ENCODE measurements around the gene PRPF8.

Gene PRPF8

GRCh38 chr17:1630662-1631061 lies 54.0 kb downstream of the PRPF8 start:
- no peak overlapping the region for H3K4me3 ChIP-seq (ENCODE audit: low read depth, low read length)
- no peak for TF ChIP-seq CTCF (IDR thresholded peaks at IDR 0.05; ENCODE audit: borderline replicate concordance, insufficient read depth, low read depth, low read length)

- TF ChIP-seq CTCF (IDR thresholded peaks at IDR 0.05; ENCODE audit: borderline replicate concordance, insufficient read depth, low read depth, low read length): peak; percentile 81
- H3K4me3 ChIP-seq (ENCODE audit: low read depth, low read length): peak overlapping the region; percentile 95
These were observed 55.0 kb downstream of the PRPF8 start for GRCh38 chr17:1629504-1630310.

- peak overlapping the region; percentile 95 for H3K4me3 ChIP-seq (ENCODE audit: low read depth, low read length)
- TF ChIP-seq CTCF (IDR thresholded peaks at IDR 0.05; ENCODE audit: borderline replicate concordance, insufficient read depth, low read depth, low read length): peak; percentile 49
These were observed 55.7 kb downstream of the PRPF8 start for GRCh38 chr17:1628856-1629503.

- H3K4me3 ChIP-seq (ENCODE audit: low read depth, low read length): peak within 1 kb of the TSS; percentile 95
- TF ChIP-seq CTCF (IDR thresholded peaks at IDR 0.05; ENCODE audit: borderline replicate concordance, insufficient read depth, low read depth, low read length): no peak
These were observed 56.4 kb downstream of the PRPF8 start, which contains the start of gene SLC43A2 for GRCh38 chr17:1627982-1628855. Gene SLC43A2 (minus strand): TSS chr17:1628834. CDS start chr17:1627874, 960 bp downstream.

GRCh38 chr17:1627182-1627981 lies 57.3 kb downstream of the PRPF8 start:
- no peak for TF ChIP-seq CTCF (IDR thresholded peaks at IDR 0.05; ENCODE audit: borderline replicate concordance, insufficient read depth, low read depth, low read length)
- H3K4me3 ChIP-seq (ENCODE audit: low read depth, low read length): peak overlapping the region; percentile 95

- H3K4me3 ChIP-seq (ENCODE audit: low read depth, low read length): peak overlapping the region; percentile 11
These were observed 58.3 kb downstream of the PRPF8 start for GRCh38 chr17:1626333-1626732.

More at GRCh38 chr17:1626333-1626732, 58.3 kb downstream of the PRPF8 start:
- TF ChIP-seq CTCF (IDR thresholded peaks at IDR 0.05; ENCODE audit: borderline replicate concordance, insufficient read depth, low read depth, low read length): no peak
